Measurements from ENCODE around the gene TM7SF2. TPM values are rescaled to one million over a fixed set of nuclear protein-coding genes. Genes with fewer than 3 reads are reported as not detected.

TM7SF2 gene
- total and polyA plus RNA-seq, 2 of the 13 experiments (the other 11 are each of a cell fraction or from before 2014, with no cell fraction given) = 56.0 to 66.9 TPM

DNA sequence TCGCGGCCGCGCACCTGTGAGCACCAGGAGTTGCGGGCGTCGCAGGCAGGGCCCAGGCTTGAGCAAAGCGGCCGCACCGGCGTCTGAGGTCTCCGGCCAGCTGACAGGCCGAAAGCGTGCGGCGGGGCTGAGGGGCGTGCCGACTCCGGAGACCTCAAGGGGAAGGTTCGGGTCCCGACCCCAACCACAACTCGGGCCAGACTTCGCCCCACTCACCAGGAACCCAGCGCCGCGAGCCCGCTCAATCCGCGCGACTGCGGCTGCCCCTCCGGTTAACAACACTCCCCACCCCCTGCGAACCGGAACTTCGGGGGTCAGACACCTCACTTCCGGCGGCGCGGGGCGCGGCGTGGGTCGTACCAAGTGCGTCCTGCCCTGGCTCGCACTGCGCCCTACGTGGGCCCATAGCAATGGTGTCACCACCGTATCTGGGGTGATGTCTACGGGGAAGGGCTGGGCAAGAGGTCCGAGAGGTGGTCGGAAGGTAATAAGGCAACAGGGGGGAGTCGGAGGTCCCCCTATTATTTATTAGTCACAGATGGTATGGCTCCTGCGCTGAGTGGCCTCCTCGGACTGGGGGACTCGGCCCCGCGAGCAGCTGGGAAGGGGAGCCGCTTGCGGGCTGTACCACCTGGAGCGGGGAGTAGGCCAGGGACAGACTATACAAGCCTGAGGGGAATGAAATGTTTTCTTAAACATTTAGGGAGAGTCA is 22.7 kb downstream of the TM7SF2 start, which contains the start of gene SYVN1 (continued):
- TF ChIP-seq, protein P1, sequence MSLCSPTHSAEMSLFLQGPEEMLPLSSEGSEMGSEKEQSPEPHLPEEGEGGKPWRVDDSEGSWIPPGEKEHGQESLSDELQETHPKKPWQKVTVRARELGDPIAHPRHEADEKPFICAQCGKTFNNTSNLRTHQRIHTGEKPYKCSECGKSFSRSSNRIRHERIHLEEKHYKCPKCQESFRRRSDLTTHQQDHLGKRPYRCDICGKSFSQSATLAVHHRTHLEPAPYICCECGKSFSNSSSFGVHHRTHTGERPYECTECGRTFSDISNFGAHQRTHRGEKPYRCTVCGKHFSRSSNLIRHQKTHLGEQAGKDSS (CRISPR knock-in tag; IDR thresholded peaks at IDR 0.05; ENCODE audit: borderline replicate concordance, low read depth) = peak; percentile 89; the same call in 1 of the 2 replicates
- TF ChIP-seq ZNF556 (CRISPR knock-in tag; IDR thresholded peaks at IDR 0.05; ENCODE audit: borderline replicate concordance) = peak; percentile 75; the same call in 1 of the 2 replicates
- TF ChIP-seq MTA3 (CRISPR knock-in tag; IDR thresholded peaks at IDR 0.05) = no peak
- 0 out of 2 replicates have a peak, but pooled peaks have one; percentile 6 for TF ChIP-seq TIGD3 (CRISPR knock-in tag; IDR thresholded peaks at IDR 0.05; ENCODE audit: borderline replicate concordance)
- TF ChIP-seq TFDP2 (CRISPR knock-in tag; IDR thresholded peaks at IDR 0.05) = peak; percentile 53; the same call in 1 of the 2 replicates
- 0 out of 2 replicates have a peak, but pooled peaks have one; percentile 32 for TF ChIP-seq ELF4 (CRISPR knock-in tag; IDR thresholded peaks at IDR 0.05; ENCODE audit: borderline replicate concordance)
- TF ChIP-seq ZNF883 (CRISPR knock-in tag; IDR thresholded peaks at IDR 0.05; ENCODE audit: not compliant biosample characterization) = peak; percentile 92
- TF ChIP-seq ISL2 (CRISPR knock-in tag; IDR thresholded peaks at IDR 0.05) = 0 out of 2 replicates have a peak, but pooled peaks have one; percentile 24
- peak; percentile 43 for TF ChIP-seq TEAD3 (CRISPR knock-in tag; optimal IDR thresholded peaks at IDR 0.05; ENCODE audit: borderline replicate concordance)
- no peak for TF ChIP-seq NFE2L2 (IDR thresholded peaks at IDR 0.05; ENCODE audit: low read length)
- no peak for TF ChIP-seq ZNF383 (CRISPR knock-in tag; IDR thresholded peaks at IDR 0.05; ENCODE audit: borderline replicate concordance)
- TF ChIP-seq ARID5B (CRISPR knock-in tag; IDR thresholded peaks at IDR 0.05) = peak; percentile 22; the same call in 1 of the 2 replicates
- TF ChIP-seq DRAP1 (CRISPR knock-in tag; IDR thresholded peaks at IDR 0.05) = peak; percentile 77
- TF ChIP-seq FOXM1 (CRISPR knock-in tag; IDR thresholded peaks at IDR 0.05) = no peak
- no peak; the same call in 1 of the 2 replicates for TF ChIP-seq CBX5 (CRISPR knock-in tag; IDR thresholded peaks at IDR 0.05; ENCODE audit: borderline replicate concordance)
- TF ChIP-seq KLF16 (CRISPR knock-in tag; IDR thresholded peaks at IDR 0.05) = peak in 1 of 2 experiments; percentile 65; a peak in 2 of 4 replicates

Measured in HepG2 (cell line).